MM.1S (cell line): ENCODE results near the gene MLPH.

Experiments
- EZH2phosphoT487 ChIP-seq: fragments of 300-600 bp; sonication (generic); IDR thresholded peaks from 2 replicates; pipeline ENCODE4 v1.6.1; 2018; ENCODE audit warnings: antibody characterized with exemption, low read length
- TF ChIP-seq, protein P1 (sequence below): fragments of 300-600 bp; sonication (generic); IDR thresholded peaks from 2 replicates; pipeline ENCODE4 v1.5.1; 2016; ENCODE audit warnings: antibody characterized with exemption, low read length, mixed read lengths

DNA sequence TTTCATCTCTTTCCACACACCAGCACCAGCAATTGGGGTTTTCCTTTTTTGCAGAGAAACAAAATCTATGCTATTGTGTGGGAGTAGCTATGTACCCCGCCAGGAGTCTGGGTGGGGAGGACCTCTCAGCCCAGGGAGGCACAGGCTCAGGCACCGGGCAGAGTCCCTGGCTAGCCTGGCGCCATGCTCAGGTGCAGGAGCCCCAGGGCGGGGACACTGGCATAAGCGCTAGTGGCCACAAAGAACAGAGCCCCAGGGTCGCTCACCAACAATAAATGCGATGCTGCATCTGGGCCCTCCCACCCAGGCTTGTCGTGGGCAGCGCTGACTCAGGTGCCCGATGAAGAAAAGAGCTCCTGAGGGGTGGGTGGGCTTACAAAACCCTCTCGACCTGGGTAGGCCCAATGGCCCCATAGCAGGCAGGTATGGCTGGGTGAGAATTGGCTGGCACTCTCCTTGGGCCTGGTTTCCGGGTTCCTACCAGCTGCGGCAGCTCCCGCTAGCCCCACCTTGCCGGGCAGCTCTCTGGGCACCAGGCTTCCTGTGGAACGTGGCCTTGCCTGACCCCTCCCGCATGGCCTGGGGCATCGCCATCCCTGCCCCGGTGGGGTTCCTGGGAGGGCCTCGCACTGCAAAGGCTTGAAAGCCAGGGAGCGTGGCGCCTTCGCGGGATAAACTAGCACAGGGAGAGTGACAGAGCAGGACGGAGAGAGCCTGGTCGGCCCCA is 41.3 kb upstream of the MLPH start:
- TF ChIP-seq, protein P1, sequence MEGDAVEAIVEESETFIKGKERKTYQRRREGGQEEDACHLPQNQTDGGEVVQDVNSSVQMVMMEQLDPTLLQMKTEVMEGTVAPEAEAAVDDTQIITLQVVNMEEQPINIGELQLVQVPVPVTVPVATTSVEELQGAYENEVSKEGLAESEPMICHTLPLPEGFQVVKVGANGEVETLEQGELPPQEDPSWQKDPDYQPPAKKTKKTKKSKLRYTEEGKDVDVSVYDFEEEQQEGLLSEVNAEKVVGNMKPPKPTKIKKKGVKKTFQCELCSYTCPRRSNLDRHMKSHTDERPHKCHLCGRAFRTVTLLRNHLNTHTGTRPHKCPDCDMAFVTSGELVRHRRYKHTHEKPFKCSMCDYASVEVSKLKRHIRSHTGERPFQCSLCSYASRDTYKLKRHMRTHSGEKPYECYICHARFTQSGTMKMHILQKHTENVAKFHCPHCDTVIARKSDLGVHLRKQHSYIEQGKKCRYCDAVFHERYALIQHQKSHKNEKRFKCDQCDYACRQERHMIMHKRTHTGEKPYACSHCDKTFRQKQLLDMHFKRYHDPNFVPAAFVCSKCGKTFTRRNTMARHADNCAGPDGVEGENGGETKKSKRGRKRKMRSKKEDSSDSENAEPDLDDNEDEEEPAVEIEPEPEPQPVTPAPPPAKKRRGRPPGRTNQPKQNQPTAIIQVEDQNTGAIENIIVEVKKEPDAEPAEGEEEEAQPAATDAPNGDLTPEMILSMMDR, result no peak
- TF ChIP-seq EZH2phosphoT487, result no peak
